NCI-H146 treated with DMSO at 0.1 percent for 48 hours (cell line): ENCODE results near the gene SV2B.

Experiments used
- DNase-seq: peaks from one replicate; lab custom pipeline; 2025; ENCODE audit not compliant: unreplicated experiment; lab: John Stamatoyannopoulos, UW

Gene SV2B

GRCh38 chr15:91225741-91226140 is 125.7 kb downstream of the SV2B start:
- DNase-seq: no peak

GRCh38 chr15:91227117-91227516 is 127.1 kb downstream of the SV2B start:
- peak; percentile 33 for DNase-seq

- peak; percentile 31 for DNase-seq
These were observed 127.7 kb downstream of the SV2B start for GRCh38 chr15:91227766-91228165.

GRCh38 chr15:91228383-91228782 is 128.3 kb downstream of the SV2B start:
- DNase-seq: no peak

GRCh38 chr15:91228890-91229289 is 128.8 kb downstream of the SV2B start:
- DNase-seq: no peak

GRCh38 chr15:91231703-91232102 is 131.6 kb downstream of the SV2B start:
- DNase-seq: no peak

- DNase-seq: no peak
These were observed 134.7 kb downstream of the SV2B start for GRCh38 chr15:91234759-91235158.

GRCh38 chr15:91235376-91235775 is 135.3 kb downstream of the SV2B start:
- DNase-seq: no peak

- no peak for DNase-seq
These were observed 137.4 kb downstream of the SV2B start for GRCh38 chr15:91237445-91237844.

GRCh38 chr15:91238644-91239425 is 138.8 kb downstream of the SV2B start:
- no peak for DNase-seq

GRCh38 chr15:91243826-91244225 is 143.8 kb downstream of the SV2B start:
- no peak for DNase-seq

- no peak for DNase-seq
These were observed 144.9 kb downstream of the SV2B start for GRCh38 chr15:91244919-91245318.

GRCh38 chr15:91246998-91247397 is 146.9 kb downstream of the SV2B start:
- no peak for DNase-seq

GRCh38 chr15:91249591-91249990 is 149.5 kb downstream of the SV2B start:
- DNase-seq: no peak

- DNase-seq: no peak
These were observed 152.3 kb downstream of the SV2B start for GRCh38 chr15:91252322-91252721.

- DNase-seq: no peak
These were observed 152.7 kb downstream of the SV2B start for GRCh38 chr15:91252756-91253155.

- DNase-seq: no peak
These were observed 153.5 kb downstream of the SV2B start for GRCh38 chr15:91253605-91254004.

GRCh38 chr15:91254766-91255165 is 154.7 kb downstream of the SV2B start:
- DNase-seq: no peak

GRCh38 chr15:91255670-91256192 is 155.7 kb downstream of the SV2B start:
- DNase-seq: no peak

GRCh38 chr15:91257746-91258414 is 157.8 kb downstream of the SV2B start:
- no peak for DNase-seq

- no peak for DNase-seq
These were observed 158.3 kb downstream of the SV2B start for GRCh38 chr15:91258415-91258759.

GRCh38 chr15:91259077-91259476 is 159.0 kb downstream of the SV2B start:
- no peak for DNase-seq
